HepG2 (cell line): ENCODE measurements around the gene LIPC. TPM values are rescaled to one million over a fixed set of nuclear protein-coding genes. Genes with fewer than 3 reads are reported as not detected.

Experiments
- polyA plus RNA-seq, 8 experiments: library from polyadenylated mRNA; depleted of rRNA in 3 of 8; stranded (reverse) in 7 of 8; unstranded in 1 of 8; fragments of >200 nt; fragmentation: Illumina TruSeq in 4 of 8; extraction: Trizol in 4 of 8; gene quantifications; 2 replicates each; pipeline versions ENCODE4 v1.2.1 to v1.2.3, GENCODE V29; 2011 to 2016; ENCODE audit warnings: low read depth in 4 of 8, missing spikeins in 1 of 8, mixed read lengths in 1 of 8; ENCODE audit not compliant: insufficient read depth in 1 of 8
- total RNA-seq, 5 experiments: library from RNA; depleted of rRNA; stranded (reverse); fragments of >200 nt; fragmentation: Illumina TruSeq; extraction: Trizol; gene quantifications; 2 replicates each; pipeline ENCODE4 v1.2.3, GENCODE V29; 2016; ENCODE audit warnings: low read depth in 1 of 5
- TF ChIP-seq, protein P1 (sequence below): IDR thresholded peaks from 2 replicates; pipeline ENCODE4 v1.4.0; 2020; ENCODE audit warnings: mild to moderate bottlenecking, missing genetic modification reagents
- TF ChIP-seq, protein P2 (sequence below): sonication (generic); formaldehyde crosslinking; IDR thresholded peaks from 2 replicates; pipeline ENCODE4 v1.4.0; 2020; ENCODE audit warnings: missing genetic modification reagents

LIPC gene
- total and polyA plus RNA-seq, 2 of the 13 experiments (the other 11 are each of a cell fraction or from before 2014, with no cell fraction given), result 26.0 to 38.0 TPM

DNA sequence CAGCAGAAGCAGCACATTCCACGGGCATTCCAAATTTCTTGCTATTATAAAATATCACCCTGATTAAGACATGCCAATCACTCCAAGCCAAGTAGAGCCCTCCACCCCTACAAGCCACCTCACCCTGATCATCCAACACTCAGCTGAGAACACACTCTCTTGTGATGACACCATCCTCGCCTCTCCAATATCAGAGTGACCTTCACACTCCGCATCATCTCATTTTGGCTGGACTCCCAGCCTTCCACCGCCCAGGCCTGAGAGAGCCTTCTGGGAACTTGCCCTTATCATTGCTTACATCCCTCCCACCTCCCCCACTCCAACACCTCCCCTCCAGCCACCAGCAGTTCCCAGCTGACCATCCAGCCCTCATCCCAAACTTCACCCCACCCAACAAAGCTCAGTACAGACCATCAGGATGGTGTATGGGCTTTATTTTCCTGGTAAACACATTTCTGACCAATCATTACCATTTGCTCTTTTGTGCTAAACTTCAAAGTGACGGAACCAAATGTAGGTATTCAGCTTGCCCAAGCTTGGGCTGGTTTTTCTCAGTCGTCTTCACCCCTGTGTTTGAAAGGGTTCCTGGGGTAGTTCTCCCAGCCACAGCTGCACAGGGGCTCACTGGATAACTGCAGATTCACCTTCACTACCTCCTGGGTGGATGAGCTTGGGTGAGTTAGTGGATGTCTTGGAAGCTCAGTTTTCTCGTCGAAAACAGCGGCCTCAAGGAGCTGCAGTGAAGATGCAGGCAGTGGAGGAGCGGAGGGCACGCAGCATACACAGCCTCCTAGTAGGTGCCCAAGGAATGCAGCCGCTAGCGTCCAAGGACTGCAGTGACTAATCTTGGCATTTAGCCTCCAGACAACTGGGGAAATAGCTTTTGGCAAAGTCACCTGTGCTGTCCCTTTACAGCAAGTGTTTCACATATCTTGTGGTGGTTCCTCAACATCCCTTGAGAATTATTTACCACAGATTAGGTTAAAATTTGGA, 115.1 kb downstream of the LIPC start (continued):
- TF ChIP-seq, protein P1, sequence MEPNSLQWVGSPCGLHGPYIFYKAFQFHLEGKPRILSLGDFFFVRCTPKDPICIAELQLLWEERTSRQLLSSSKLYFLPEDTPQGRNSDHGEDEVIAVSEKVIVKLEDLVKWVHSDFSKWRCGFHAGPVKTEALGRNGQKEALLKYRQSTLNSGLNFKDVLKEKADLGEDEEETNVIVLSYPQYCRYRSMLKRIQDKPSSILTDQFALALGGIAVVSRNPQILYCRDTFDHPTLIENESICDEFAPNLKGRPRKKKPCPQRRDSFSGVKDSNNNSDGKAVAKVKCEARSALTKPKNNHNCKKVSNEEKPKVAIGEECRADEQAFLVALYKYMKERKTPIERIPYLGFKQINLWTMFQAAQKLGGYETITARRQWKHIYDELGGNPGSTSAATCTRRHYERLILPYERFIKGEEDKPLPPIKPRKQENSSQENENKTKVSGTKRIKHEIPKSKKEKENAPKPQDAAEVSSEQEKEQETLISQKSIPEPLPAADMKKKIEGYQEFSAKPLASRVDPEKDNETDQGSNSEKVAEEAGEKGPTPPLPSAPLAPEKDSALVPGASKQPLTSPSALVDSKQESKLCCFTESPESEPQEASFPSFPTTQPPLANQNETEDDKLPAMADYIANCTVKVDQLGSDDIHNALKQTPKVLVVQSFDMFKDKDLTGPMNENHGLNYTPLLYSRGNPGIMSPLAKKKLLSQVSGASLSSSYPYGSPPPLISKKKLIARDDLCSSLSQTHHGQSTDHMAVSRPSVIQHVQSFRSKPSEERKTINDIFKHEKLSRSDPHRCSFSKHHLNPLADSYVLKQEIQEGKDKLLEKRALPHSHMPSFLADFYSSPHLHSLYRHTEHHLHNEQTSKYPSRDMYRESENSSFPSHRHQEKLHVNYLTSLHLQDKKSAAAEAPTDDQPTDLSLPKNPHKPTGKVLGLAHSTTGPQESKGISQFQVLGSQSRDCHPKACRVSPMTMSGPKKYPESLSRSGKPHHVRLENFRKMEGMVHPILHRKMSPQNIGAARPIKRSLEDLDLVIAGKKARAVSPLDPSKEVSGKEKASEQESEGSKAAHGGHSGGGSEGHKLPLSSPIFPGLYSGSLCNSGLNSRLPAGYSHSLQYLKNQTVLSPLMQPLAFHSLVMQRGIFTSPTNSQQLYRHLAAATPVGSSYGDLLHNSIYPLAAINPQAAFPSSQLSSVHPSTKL (CRISPR knock-in tag), result peak; percentile 63
- TF ChIP-seq, protein P2, sequence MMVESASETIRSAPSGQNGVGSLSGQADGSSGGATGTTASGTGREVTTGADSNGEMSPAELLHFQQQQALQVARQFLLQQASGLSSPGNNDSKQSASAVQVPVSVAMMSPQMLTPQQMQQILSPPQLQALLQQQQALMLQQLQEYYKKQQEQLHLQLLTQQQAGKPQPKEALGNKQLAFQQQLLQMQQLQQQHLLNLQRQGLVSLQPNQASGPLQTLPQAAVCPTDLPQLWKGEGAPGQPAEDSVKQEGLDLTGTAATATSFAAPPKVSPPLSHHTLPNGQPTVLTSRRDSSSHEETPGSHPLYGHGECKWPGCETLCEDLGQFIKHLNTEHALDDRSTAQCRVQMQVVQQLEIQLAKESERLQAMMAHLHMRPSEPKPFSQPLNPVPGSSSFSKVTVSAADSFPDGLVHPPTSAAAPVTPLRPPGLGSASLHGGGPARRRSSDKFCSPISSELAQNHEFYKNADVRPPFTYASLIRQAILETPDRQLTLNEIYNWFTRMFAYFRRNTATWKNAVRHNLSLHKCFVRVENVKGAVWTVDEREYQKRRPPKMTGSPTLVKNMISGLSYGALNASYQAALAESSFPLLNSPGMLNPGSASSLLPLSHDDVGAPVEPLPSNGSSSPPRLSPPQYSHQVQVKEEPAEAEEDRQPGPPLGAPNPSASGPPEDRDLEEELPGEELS (CRISPR knock-in tag), result peak; percentile 40; the same call in 1 of the 2 replicates
- TF ChIP-seq, all 625 proteins: peak for 53
